ENCODE measurements around the gene NMT1.

NMT1 gene

GRCh38 chr17:45077643-45078042, 16.5 kb downstream of the NMT1 start:
- DNase-seq (ENCODE audit: low spot score) = no peak

- no peak for DNase-seq (ENCODE audit: low spot score)
Observed at GRCh38 chr17:45081047-45081703, 20.1 kb downstream of the NMT1 start.

DNA sequence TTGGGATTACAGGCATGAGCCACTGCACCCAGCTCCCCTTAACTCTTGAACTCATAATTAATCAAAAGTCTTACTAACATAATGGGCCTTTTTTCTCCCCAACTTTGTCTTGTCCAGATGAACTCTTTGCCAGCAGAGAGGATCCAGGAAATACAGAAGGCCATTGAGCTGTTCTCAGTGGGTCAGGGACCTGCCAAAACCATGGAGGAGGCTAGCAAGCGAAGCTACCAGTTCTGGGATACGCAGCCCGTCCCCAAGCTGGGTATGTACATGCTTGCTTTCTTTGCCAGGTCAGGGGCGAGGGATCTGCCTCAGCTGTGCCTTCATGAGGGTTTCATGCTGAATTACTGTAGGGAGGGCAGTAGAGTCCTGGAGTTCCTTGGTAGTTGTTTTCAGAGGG, 25.3 kb downstream of the NMT1 start:
- DNase-seq (ENCODE audit: low spot score) = no peak

DNA sequence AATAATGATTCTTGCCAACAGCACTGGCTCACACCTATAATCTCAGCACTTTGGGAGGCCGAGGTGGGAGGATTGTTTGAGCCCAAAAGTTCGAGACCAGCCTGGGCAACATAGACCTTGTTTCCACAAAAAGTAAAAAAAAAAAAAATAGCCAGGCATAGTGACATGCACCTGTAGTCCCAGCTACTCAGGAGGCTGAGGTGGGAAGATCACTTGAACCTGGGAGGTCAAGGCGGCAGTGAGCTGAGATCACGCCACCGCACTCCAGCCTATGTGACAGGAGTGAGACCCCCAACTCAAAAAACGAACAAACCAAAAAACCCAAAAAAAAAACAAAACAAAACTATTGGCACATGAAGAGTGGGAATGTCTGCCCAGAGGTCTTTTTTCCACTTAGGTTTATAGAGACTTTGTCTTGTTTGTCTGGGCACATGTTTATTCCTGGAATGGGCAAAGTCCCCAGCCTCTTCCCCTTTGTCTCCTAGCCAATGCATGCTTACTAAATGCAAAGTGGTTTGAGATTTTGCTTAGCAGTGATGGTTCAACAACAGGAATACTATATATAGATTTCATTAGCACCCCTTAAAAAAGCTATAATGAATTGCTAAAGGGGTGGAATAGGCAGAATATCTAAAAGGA, 25.9 kb downstream of the NMT1 start:
- no peak for DNase-seq (ENCODE audit: low spot score)

- no peak for DNase-seq (ENCODE audit: low spot score)
Observed at GRCh38 chr17:45087504-45087975, 26.4 kb downstream of the NMT1 start.

DNA sequence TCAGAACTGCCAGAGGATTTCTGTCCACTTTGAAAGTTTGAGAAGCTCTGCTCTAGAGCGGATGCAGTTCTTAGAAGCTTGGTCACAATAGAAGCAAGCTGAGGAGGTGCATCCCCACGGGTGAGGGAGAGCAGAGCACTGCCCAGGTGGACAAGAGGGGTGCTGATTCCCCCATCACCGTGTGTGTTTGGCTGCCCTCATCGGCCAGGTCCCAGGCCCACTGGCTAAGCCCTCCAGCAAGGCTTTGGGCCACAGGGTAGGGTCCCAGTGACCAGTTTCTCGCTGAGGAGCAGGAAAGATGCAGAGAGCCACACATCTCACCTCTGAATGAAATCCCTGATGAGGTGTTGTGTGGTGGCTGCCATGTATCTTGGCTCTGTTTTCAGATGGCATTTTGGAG, 26.9 kb downstream of the NMT1 start:
- no peak for DNase-seq (ENCODE audit: low spot score)

- DNase-seq (ENCODE audit: low spot score) = no peak
Observed at GRCh38 chr17:45088741-45089140, 27.6 kb downstream of the NMT1 start.

- DNase-seq (ENCODE audit: low spot score) = no peak
Observed at GRCh38 chr17:45090711-45091110, 29.6 kb downstream of the NMT1 start.

DNA sequence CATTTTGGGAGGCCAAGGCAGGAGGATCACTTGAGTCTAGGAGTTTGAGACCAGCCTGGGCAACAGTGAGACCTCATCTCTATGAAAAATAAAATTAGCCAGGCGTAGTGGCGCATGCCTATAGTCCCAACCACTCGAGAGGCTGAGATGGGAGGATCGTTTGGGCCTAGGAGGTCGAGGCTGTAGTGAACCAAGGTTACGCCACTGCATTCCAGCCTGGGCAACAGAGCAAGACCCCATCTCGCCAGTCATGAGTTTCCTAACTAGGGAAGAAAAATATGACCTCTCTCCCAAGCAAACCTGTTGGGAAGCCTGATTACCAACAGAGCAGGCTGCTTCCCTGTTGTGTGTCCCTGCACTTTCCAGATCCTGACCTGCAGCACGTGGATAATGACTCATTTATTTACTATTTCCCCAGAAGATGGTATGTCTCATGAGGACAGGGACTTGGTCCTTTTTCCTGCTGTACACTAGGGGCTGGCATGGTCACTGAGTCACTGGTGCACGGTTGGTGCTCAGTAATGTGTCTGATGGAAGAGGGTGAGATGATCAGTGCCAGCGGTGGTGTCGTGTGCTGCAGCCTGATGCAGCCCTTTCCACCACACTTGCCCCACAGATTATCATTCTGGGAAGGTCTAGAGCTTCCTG, 30.8 kb downstream of the NMT1 start:
- DNase-seq (ENCODE audit: low spot score) = no peak

GRCh38 chr17:45092911-45093430, 31.9 kb downstream of the NMT1 start:
- DNase-seq (ENCODE audit: low spot score) = no peak

DNA sequence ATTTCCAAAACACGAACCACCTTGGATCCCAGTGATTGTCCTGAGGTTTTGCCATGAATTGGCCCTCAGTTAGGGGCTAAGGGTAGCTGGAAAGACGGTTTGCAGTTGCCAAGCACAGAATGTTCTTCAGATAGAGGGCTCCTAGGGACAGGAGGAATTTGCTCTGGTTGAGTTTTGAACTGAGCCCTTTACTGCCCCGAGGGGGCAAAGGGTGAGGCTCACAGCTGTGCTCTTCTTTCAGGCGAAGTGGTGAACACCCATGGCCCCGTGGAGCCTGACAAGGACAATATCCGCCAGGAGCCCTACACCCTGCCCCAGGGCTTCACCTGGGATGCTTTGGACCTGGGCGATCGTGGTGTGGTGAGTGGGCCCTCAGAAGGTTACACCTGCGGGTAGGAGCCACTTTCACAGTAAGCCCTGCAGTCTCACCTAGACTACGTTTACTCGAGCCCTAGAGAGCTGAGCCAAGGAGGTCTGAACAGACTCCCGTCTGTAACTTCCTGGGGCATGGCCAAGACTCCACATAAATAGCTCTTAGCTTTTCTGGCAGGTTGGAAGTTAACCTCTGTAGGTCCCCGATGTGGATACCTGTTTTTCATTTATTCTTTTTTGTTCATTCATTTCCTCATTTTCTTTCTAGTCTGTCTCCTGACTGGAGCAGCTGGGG, 32.5 kb downstream of the NMT1 start:
- no peak for DNase-seq (ENCODE audit: low spot score)

DNA sequence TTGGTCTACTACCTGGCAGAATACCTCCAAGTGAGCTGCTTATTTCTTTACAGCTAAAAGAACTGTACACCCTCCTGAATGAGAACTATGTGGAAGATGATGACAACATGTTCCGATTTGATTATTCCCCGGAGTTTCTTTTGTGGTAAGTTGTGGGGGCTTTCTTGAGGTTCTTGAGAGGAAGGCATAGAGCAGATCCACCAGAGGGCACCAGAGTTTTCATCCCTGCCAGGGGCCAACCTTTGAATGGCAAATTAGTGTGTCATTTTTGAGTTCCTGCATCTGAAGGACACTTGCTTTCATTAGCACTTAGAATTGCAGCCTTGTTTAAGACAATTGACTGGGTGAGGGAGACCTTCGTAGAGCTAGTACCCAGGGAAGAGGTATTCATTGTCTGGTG, 35.0 kb downstream of the NMT1 start:
- DNase-seq (ENCODE audit: low spot score) = no peak

DNA sequence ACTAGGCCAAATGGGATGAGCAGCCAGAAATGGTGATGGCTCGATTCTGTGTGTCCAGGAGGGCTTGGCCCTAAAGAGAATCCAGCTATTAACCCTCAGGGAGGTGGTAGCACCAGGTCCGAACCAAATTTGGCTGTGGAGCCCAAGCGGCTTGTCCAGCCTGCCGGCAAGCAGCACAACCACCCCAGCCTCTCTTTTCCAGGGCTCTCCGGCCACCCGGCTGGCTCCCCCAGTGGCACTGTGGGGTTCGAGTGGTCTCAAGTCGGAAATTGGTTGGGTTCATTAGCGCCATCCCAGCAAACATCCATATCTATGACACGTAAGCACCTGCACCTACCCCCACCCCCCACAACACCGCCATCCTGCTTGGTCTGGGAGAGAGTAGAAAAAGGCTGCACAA, 35.8 kb downstream of the NMT1 start:
- DNase-seq (ENCODE audit: low spot score) = no peak

DNA sequence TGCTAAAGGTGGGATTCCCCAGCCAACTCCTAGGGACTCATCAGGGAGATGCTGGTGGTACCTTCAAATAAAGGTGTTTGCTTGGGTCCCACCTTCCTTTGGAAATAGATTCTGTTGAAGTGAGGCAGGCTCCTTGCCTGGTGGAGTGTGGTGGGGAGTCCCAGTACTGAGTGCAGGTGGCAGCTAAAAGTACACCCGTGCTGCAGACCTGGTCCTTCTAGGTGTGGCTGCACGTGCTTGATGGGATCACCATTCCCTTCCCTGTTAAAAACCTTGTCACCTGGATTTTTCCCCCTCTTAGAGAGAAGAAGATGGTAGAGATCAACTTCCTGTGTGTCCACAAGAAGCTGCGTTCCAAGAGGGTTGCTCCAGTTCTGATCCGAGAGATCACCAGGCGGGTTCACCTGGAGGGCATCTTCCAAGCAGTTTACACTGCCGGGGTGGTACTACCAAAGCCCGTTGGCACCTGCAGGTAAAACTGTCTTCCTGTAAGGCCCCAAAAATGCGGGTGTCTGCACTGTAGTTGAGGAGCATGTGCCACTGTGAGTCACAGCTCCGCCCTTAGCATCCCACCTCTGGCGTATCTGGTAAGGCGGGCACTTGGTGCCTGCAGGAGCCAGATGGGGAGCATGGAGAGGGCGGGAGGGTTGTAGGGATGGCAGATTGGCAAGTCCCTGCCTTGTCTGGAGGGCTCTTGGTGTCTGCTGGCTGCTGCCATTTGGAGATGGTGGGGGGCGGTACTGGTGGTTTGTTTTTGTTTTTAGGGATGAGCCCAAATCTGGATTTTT, 37.2 kb downstream of the NMT1 start:
- no peak for DNase-seq (ENCODE audit: low spot score)

DNA sequence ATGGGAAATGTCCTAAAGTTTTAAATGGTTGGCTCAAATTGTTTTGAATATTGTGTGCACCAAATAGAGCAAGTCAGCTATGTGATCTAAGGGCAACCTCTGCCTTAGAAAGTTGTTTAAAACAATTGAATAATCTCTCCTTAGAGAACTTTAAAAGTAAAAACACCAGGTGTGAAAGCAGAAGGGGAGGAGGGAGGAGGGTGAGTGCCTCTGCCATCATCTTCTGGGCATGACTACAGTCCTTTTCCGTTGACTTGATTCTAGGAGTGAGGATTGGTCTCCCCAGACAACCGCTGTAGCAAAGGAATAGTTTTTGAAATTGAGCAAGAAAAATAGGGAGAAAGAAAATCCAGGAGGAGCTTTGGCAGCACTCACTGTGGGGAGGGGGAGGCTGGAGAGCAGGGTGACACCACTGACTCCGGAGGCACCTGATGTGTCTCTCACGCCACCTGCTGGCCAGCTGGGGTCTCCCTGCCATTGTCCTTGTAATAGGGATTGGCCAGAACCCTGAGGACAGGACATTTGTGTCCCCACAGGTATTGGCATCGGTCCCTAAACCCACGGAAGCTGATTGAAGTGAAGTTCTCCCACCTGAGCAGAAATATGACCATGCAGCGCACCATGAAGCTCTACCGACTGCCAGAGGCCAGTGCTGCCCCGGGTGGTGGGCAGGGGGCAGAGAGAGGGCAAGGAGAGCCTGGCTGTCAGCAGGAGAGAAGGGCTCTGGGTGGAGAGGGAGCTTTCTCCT, 37.9 kb downstream of the NMT1 start:
- peak; percentile 83 for DNase-seq (ENCODE audit: low spot score)

DNA sequence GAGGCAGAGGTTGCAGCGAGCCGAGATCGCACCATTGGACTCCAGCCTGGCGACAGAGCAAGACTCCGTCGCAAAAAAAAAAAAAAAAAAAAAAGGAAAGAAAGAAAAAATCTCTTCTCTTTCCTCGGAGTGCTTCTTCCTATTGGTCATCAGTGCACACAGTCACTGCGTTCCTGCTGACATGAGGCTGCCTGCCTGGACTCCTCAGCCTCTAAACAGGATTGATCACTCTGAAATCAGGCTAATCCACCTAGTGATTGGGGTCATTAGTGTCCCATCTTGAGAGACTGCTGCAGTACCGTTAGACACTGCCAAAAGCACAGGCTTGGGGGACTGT, 40.4 kb downstream of the NMT1 start:
- no peak for DNase-seq (ENCODE audit: low spot score)

- DNase-seq (ENCODE audit: low spot score) = no peak
Observed at GRCh38 chr17:45101883-45102811, 41.0 kb downstream of the NMT1 start.

DNA sequence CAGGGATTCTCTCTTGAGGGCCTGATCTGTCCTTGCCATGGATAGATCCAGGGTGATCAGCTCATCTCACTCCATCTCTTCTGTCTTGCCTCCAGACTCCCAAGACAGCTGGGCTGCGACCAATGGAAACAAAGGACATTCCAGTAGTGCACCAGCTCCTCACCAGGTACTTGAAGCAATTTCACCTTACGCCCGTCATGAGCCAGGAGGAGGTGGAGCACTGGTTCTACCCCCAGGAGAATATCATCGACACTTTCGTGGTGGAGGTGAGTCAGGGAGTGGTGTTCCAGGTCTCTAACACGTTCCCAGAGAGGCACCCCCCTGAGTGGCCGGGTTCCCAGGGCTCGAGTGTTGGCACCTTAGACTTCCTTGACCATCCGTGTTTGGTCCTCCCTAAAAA, 41.7 kb downstream of the NMT1 start:
- no peak for DNase-seq (ENCODE audit: low spot score)

GRCh38 chr17:45103269-45103795, 42.2 kb downstream of the NMT1 start:
- no peak for DNase-seq (ENCODE audit: low spot score)

Data from SK-N-DZ (cell line).